Upper lobe of left lung (tissue), 6 donors: ENCODE data around the gene COG3. TPM values are rescaled to one million over a fixed set of nuclear protein-coding genes. Genes with fewer than 3 reads are reported as not detected.

Experiments used
- ATAC-seq, 2 donors: fragments of 200-7000 bp; cut with Tn5 transposase; one replicate each; pipeline ENCODE4 v1.9.1; 2022; ENCODE audit warnings: mild to moderate bottlenecking in 2 of 2, moderate library complexity in 2 of 2; ENCODE audit not compliant: low FRiP score in 2 of 2
- DNase-seq, 2 donors: peaks; one replicate each; pipeline ENCODE4 v3.0.0-alpha.2; 2019 to 2020
- H3K27ac ChIP-seq, 4 donors: fragments of 200-600 bp; sonication (generic); one replicate each; pipeline ENCODE4 v1.5.1; 2016 to 2019
- H3K27me3 ChIP-seq, 4 donors: fragments of 200-600 bp; sonication (generic); one replicate each; pipeline ENCODE4 v1.5.1; 2017 to 2019
- H3K36me3 ChIP-seq, 4 donors: fragments of 200-600 bp; sonication (generic); one replicate each; pipeline ENCODE4 v1.5.1; 2016 to 2019
- H3K4me1 ChIP-seq, 4 donors: fragments of 200-600 bp; sonication (generic); one replicate each; pipeline ENCODE4 v1.5.1; 2018 to 2019
- H3K4me3 ChIP-seq, 4 donors: fragments of 200-600 bp; sonication (generic); one replicate each; pipeline ENCODE4 v1.5.1; 2017 to 2019; ENCODE audit warnings: mild to moderate bottlenecking in 2 of 4, moderate library complexity in 1 of 4
- H3K9me3 ChIP-seq, 4 donors: fragments of 200-600 bp; sonication (generic); one replicate each; pipeline ENCODE4 v1.5.1; 2018 to 2019
- CTCF ChIP-seq, 6 experiments: fragments of 450-650 bp in 4 of 6; fragments of 200-600 bp in 2 of 6; sonication (generic) in 2 of 6; IDR thresholded peaks; one replicate each; pipeline ENCODE4 v1.5.1; 2016 to 2019; ENCODE audit warnings: antibody characterized with exemption in 6 of 6
- EP300 ChIP-seq, 4 donors: sonication (generic); formaldehyde crosslinking; IDR thresholded peaks; one replicate each; pipeline ENCODE4 v1.5.1; 2017; ENCODE audit warnings: antibody characterized with exemption in 4 of 4, control low read depth in 2 of 4
- POLR2A ChIP-seq, 4 donors: fragments of 450-650 bp; IDR thresholded peaks; one replicate each; pipeline ENCODE4 v1.5.1; 2016 to 2017; ENCODE audit warnings: antibody characterized with exemption in 4 of 4, mild to moderate bottlenecking in 2 of 4
- POLR2AphosphoS5 ChIP-seq, 2 donors: sonication (generic); formaldehyde crosslinking; IDR thresholded peaks; one replicate each; pipeline ENCODE4 v1.5.1; 2017; ENCODE audit warnings: antibody characterized with exemption in 2 of 2
- WGBS, 2 donors: methylation state at CpG; one replicate each; pipeline ENCODE4 v1.1.5; 2017 to 2018; 5-methylcytosine and 5-hydroxymethylcytosine counted together
- small RNA-seq, 4 donors: library from RNA; depleted of rRNA; stranded (forward); fragments of <200 nt; gene quantifications; one replicate each; pipeline ENCODE3, GENCODE V24; 2016
- total RNA-seq, 6 donors: library from RNA; depleted of rRNA in 4 of 6; stranded (reverse); fragments of >200 nt in 4 of 6; gene quantifications; one replicate each; pipeline versions ENCODE4 v1.1.0 to v1.2.1, GENCODE V29; 2016 to 2021
- donor health status: DM: no; HTN: no; CAD: no; lungs with moderate emphysema.
- donor health status: DM: no; HTN: yes; CAD: no; lungs with severe emphysema.

The COG3 gene
- total RNA-seq, 6 donors from 2014 or later, result 20.5 to 48.2 (median 38.8) TPM

- ATAC-seq, result no peak
- Histone ChIP-seq H3K27me3 (no peaks in the 10 kb centered on the region), H3K36me3 (no peaks in the 10 kb centered on the region), H3K4me3 (no peak overlapping the region), H3K9me3 (no peaks in the 10 kb centered on the region), H3K4me1 (no peaks in the 10 kb centered on the region), H3K27ac (no peak overlapping the region)
- TF ChIP-seq CTCF (IDR thresholded peaks at IDR 0.05) (no peak), EP300 (IDR thresholded peaks at IDR 0.05) (no peak), POLR2AphosphoS5 (IDR thresholded peaks at IDR 0.05) (no peak), POLR2A (IDR thresholded peaks at IDR 0.05) (no peak)
- DNase-seq, result no peak
- WGBS, 2 donors, result 76 to 84% methylated on average over 4 of the region's 4 CpGs
Observed at GRCh38 chr13:45576466-45576865, 111.7 kb downstream of the COG3 start.

GRCh38 chr13:45582408-45583076, 117.8 kb downstream of the COG3 start:
- DNase-seq, result no peak
- 81 to 82% methylated on average over 3 of the region's 3 CpGs for WGBS, 2 donors
- no peak for TF ChIP-seq POLR2AphosphoS5 (IDR thresholded peaks at IDR 0.05)
- TF ChIP-seq POLR2A (IDR thresholded peaks at IDR 0.05), result no peak
- no peak for TF ChIP-seq EP300 (IDR thresholded peaks at IDR 0.05)
- TF ChIP-seq CTCF (IDR thresholded peaks at IDR 0.05), result no peak
- no peak overlapping the region for H3K27ac ChIP-seq
- H3K9me3 ChIP-seq, result no peaks in the 10 kb centered on the region
- no peaks in the 10 kb centered on the region for H3K36me3 ChIP-seq
- H3K27me3 ChIP-seq, result no peaks in the 10 kb centered on the region
- ATAC-seq, result no peak
- H3K4me1 ChIP-seq, result no peaks in the 10 kb centered on the region
- no peak overlapping the region for H3K4me3 ChIP-seq

- Histone ChIP-seq H3K27me3 (no peaks in the 10 kb centered on the region), H3K4me3 (no peak overlapping the region), H3K36me3 (no peaks in the 10 kb centered on the region), H3K9me3 (no peaks in the 10 kb centered on the region), H3K27ac (no peak overlapping the region), H3K4me1 (no peaks in the 10 kb centered on the region)
- 81 to 88% methylated on average over 6 of the region's 6 CpGs for whole genome bisulfite sequencing, 2 donors
- DNase-seq (no peak), ATAC-seq (no peak)
- TF ChIP-seq POLR2AphosphoS5 (IDR thresholded peaks at IDR 0.05) (no peak), EP300 (IDR thresholded peaks at IDR 0.05) (no peak), CTCF (IDR thresholded peaks at IDR 0.05) (no peak), POLR2A (IDR thresholded peaks at IDR 0.05) (no peak)
Observed at GRCh38 chr13:45584816-45585215, 120.1 kb downstream of the COG3 start.

Small RNA genes within 50 kb of the gene (small RNA-seq; reads per million reads assigned to genes)
- gene RNA5SP27, result 0 reads per million in 4 donors
- 0 reads per million in 4 donors for gene TIMM9P3

Other genes starting within 250 kb of the COG3 start
- gene TPT1, start 123.8 kb upstream of the COG3 start, total RNA-seq, result 1,000 to 10,000 TPM; 1,931 to 4,546 (median 2,844) TPM
- 10 to 100 TPM in 4 of 6 donors, 1 to 10 TPM in 2; 3.8 to 25.1 (median 16.8) TPM for gene SLC25A30, start 46.6 kb upstream of the COG3 start, total RNA-seq
- gene ERICH6B, start 150.8 kb downstream of the COG3 start, total RNA-seq, result not detected
- gene CBY2, start 237.4 kb downstream of the COG3 start, total RNA-seq, result not detected